Prostate gland (tissue), 2 donors: Measurements from ENCODE around the gene STARD5. TPM values are rescaled to one million over a fixed set of nuclear protein-coding genes. Genes with fewer than 3 reads are reported as not detected.

Experiments
- DNase-seq: peaks from one replicate; pipeline ENCODE4 v3.0.0-alpha.2; 2019; ENCODE audit warnings: low spot score
- H3K27ac ChIP-seq, 2 donors: fragments of 200-600 bp; sonication (generic); 2 replicates each; pipeline ENCODE4 v1.5.1; 2017 to 2019
- H3K27me3 ChIP-seq: fragments of 200-600 bp; sonication (generic); replicated peaks from 2 replicates; pipeline ENCODE4 v1.5.1; 2019; ENCODE audit not compliant: insufficient read depth
- H3K36me3 ChIP-seq, 2 donors: fragments of 200-600 bp; sonication (generic); 1 replicate in 1 of 2; 2 replicates in 1 of 2; pipeline versions ENCODE4 v1.5.1 to v1.8.1; 2017 to 2019
- H3K4me1 ChIP-seq: fragments of 200-600 bp; sonication (generic); replicated peaks from 2 replicates; pipeline ENCODE4 v1.5.1; 2019
- H3K4me3 ChIP-seq, 2 donors: fragments of 200-600 bp; sonication (generic); 2 replicates each; pipeline ENCODE4 v1.5.1; 2017 to 2019
- H3K9me3 ChIP-seq: fragments of 200-600 bp; sonication (generic); 2 replicates; pipeline ENCODE4 v1.5.1; 2017
- POLR2A ChIP-seq: fragments of 450-650 bp; IDR thresholded peaks from one replicate; pipeline ENCODE4 v1.6.1; 2016; ENCODE audit warnings: antibody characterized with exemption, mild to moderate bottlenecking
- POLR2AphosphoS5 ChIP-seq: sonication (generic); formaldehyde crosslinking; IDR thresholded peaks from one replicate; pipeline ENCODE4 v1.6.1; 2017; ENCODE audit warnings: antibody characterized with exemption
- WGBS: methylation state at CpG from one replicate; pipeline ENCODE4 v1.1.5; 2018; 5-methylcytosine and 5-hydroxymethylcytosine counted together
- intact Hi-C: fragments of 100-400 bp; cut with DNase I; formaldehyde crosslinking; loops from one replicate; pipeline ENCODE4 v1.14.2; 2022
- total RNA-seq, 2 donors: library from RNA; depleted of rRNA; stranded (reverse); fragments of >200 nt; gene quantifications; one replicate each; pipeline ENCODE4 v1.1.0, GENCODE V29; 2016
- TF ChIP-seq, protein P1 (sequence below), 4 experiments: fragments of 200-600 bp in 2 of 4; fragments of 450-650 bp in 2 of 4; sonication (generic) in 2 of 4; IDR thresholded peaks; 1 replicate in 3 of 4; 2 replicates in 1 of 4; pipeline ENCODE4 v1.5.1; 2016 to 2019; ENCODE audit warnings: antibody characterized with exemption in 4 of 4, mild to moderate bottlenecking in 2 of 4, moderate library complexity in 2 of 4

Gene STARD5
- total RNA-seq, 2 donors from 2014 or later = 19.6 to 23.2 TPM

DNA sequence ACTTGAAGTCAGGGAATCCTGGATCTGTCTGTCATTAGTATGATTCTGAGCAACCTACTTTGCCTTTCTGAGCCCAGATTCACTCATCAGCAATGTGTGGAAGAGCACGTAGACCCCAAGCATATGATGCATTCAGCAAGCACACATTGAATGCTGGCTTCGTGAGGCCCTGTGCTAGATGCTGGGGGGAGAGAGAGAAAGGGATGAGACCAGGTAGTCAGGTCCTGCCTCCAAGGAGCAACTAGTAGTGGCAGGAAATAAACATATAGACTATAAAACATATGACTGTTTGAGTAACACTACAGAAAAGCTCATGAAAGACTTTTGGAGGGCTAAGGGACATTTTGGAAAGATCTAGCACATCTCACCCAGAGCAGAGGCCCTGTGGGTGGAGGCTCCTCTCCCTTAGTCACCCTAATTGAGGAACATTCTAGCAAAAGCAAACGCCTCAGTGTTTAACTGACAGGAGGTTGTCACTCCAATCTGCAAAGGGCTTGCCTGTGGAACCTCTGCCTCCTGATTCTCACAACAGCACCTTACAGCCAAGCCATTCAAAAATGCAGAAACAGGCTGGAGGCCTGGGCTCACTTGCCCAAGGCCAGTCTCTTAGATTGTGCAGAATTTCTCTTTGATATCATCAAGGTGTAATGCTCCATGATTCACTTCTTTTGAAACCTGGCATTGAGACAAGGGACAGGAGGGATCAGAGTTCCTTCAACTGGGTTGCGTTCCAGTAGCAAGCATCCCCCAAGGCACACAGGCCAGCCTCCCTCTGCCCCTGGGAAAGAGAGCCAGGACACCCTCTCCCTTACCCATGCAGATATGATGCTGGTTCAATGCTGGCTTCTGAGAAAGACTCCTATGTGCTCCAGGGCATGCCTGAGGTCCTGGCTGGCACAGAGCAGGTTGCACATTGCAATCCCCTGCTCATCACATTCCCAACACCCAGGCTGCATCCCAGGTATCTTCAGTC lies 26.1 kb downstream of the STARD5 start:
- H3K4me1 ChIP-seq = no peaks in the 10 kb centered on the region
- intact Hi-C loops = no loop called here
- WGBS = 90% methylated on average over 4 of the region's 4 CpGs
- DNase-seq = no peak
- H3K36me3 ChIP-seq = no peaks in the 10 kb centered on the region
- peak overlapping the region in 1 of 2 donors; percentile 1 for H3K4me3 ChIP-seq
- peak overlapping the region in 1 of 2 donors; percentile 18 for H3K27ac ChIP-seq
- TF ChIP-seq POLR2A = no peak
- TF ChIP-seq, protein P1, sequence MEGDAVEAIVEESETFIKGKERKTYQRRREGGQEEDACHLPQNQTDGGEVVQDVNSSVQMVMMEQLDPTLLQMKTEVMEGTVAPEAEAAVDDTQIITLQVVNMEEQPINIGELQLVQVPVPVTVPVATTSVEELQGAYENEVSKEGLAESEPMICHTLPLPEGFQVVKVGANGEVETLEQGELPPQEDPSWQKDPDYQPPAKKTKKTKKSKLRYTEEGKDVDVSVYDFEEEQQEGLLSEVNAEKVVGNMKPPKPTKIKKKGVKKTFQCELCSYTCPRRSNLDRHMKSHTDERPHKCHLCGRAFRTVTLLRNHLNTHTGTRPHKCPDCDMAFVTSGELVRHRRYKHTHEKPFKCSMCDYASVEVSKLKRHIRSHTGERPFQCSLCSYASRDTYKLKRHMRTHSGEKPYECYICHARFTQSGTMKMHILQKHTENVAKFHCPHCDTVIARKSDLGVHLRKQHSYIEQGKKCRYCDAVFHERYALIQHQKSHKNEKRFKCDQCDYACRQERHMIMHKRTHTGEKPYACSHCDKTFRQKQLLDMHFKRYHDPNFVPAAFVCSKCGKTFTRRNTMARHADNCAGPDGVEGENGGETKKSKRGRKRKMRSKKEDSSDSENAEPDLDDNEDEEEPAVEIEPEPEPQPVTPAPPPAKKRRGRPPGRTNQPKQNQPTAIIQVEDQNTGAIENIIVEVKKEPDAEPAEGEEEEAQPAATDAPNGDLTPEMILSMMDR (IDR thresholded peaks at IDR 0.05) = no peak
- TF ChIP-seq POLR2AphosphoS5 = no peak
- no peaks in the 10 kb centered on the region for H3K27me3 ChIP-seq
- H3K9me3 ChIP-seq = no peaks in the 10 kb centered on the region

DNA sequence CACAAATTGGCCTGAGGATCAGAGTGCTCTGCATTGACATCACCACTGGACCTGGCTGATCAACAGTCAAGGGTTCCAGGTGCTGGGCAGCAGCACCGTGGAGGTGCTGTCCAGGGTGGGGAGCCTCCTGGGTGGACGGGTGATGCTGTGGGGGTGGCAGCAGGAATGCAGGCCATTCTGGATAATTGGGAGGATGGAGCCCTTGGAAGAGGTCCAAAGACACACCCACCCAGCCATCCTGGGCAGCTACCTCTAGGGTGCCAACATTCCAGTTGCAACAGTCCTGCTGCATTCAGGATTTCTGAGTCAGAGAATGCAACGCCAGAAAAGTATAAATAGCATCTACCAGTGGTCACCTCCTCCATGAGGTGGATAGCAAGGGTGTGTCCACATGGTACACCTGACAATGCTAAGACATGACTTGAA lies 26.8 kb downstream of the STARD5 start:
- peak overlapping the region in 1 of 2 donors; percentile 1 for H3K4me3 ChIP-seq
- H3K27ac ChIP-seq = peak overlapping the region; percentile 9 to 18
- no peak for DNase-seq

GRCh38 chr15:81296673-81297072 lies 27.3 kb downstream of the STARD5 start:
- Histone ChIP-seq H3K27me3 (no peaks in the 10 kb centered on the region), H3K4me1 (no peaks in the 10 kb centered on the region), H3K36me3 (no peaks in the 10 kb centered on the region), H3K4me3 (peak overlapping the region in 1 of 2 donors; percentile 1), H3K9me3 (no peaks in the 10 kb centered on the region), H3K27ac (peak overlapping the region in 1 of 2 donors; percentile 18)
- 77% methylated on average over 11 of the region's 11 CpGs for WGBS
- no peak for DNase-seq
- no peak for TF ChIP-seq POLR2A
- no peak for TF ChIP-seq POLR2AphosphoS5
- TF ChIP-seq, protein P1 (IDR thresholded peaks at IDR 0.05) = no peak
- intact Hi-C loops = no loop called here

More for the DNA sequence above, 26.8 kb downstream of the STARD5 start:
- Histone ChIP-seq H3K36me3 (no peaks in the 10 kb centered on the region), H3K4me1 (no peaks in the 10 kb centered on the region), H3K9me3 (no peaks in the 10 kb centered on the region), H3K27me3 (no peaks in the 10 kb centered on the region)
- TF ChIP-seq POLR2A (no peak), POLR2AphosphoS5 (no peak)
- TF ChIP-seq, protein P1 (IDR thresholded peaks at IDR 0.05) = no peak
- intact Hi-C loops = no loop called here
- 61% methylated on average over 3 of the region's 3 CpGs for WGBS

DNA sequence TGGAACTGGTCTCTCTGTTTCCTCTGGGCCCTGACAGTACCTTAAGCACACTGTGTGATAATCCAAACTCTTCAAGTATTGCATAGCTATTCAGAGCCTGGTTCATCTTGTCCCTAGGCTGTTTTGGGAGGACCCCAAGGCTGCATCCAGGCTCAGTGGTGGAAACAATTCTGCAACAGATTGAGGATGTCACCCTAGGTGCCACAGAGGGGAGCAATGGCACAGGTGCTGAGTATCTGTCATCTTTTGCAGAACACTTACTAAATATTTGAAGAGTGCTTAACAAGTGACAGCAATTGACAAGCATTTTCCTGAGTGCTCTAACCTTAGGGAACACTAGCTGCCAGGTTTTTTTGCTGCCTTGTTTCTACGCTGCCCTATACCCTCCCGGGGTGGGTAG lies 27.8 kb downstream of the STARD5 start:
- WGBS = 85% methylated on average over 2 of the region's 2 CpGs
- no peak for TF ChIP-seq POLR2AphosphoS5
- TF ChIP-seq, protein P1 (IDR thresholded peaks at IDR 0.05) = no peak
- H3K27me3 ChIP-seq = no peaks in the 10 kb centered on the region
- H3K36me3 ChIP-seq = no peaks in the 10 kb centered on the region
- DNase-seq = no peak
- H3K4me3 ChIP-seq = no peak overlapping the region
- no peaks in the 10 kb centered on the region for H3K4me1 ChIP-seq
- no peaks in the 10 kb centered on the region for H3K9me3 ChIP-seq
- intact Hi-C loops = no loop called here
- H3K27ac ChIP-seq = peak overlapping the region in 1 of 2 donors; percentile 10
